GM12878 (cell line): Measurements from ENCODE around the gene TSGA10. TPM values are rescaled to one million over a fixed set of nuclear protein-coding genes. Genes with fewer than 3 reads are reported as not detected.

Experiments used
- CREB1 ChIP-seq: IDR thresholded peaks from 2 replicates; pipeline ENCODE4 v1.6.1; 2012; ENCODE audit warnings: low read depth, mild to moderate bottlenecking, inconsistent platforms
- EGR1 ChIP-seq, 2 experiments: IDR thresholded peaks; 1 replicate in 1 of 2; 2 replicates in 1 of 2; pipeline ENCODE4 v1.6.1; 2011 to 2012; ENCODE audit warnings: low read depth in 2 of 2, low read length in 2 of 2, borderline replicate concordance in 1 of 2, mild to moderate bottlenecking in 1 of 2, moderate library complexity in 1 of 2
- NFIC ChIP-seq: IDR thresholded peaks from 2 replicates; pipeline ENCODE4 v1.6.1; 2012; ENCODE audit warnings: low read depth, mild to moderate bottlenecking, inconsistent platforms, low read length, moderate library complexity
- NFXL1 ChIP-seq: fragments of 450-650 bp; IDR thresholded peaks from 2 replicates; pipeline ENCODE4 v1.6.1; 2017; ENCODE audit warnings: antibody characterized with exemption, mild to moderate bottlenecking, borderline replicate concordance
- RB1 ChIP-seq: fragments of 450-650 bp; formaldehyde crosslinking; IDR thresholded peaks from 2 replicates; pipeline ENCODE4 v1.6.1; 2017; ENCODE audit warnings: mild to moderate bottlenecking, borderline replicate concordance
- SREBF2 ChIP-seq: IDR thresholded peaks from 2 replicates; pipeline ENCODE4 v1.6.1; 2012; ENCODE audit warnings: mild to moderate bottlenecking, low read length
- STAT1 ChIP-seq: fragments of 450-650 bp; conservative IDR thresholded peaks from 2 replicates; pipeline ENCODE4 v1.6.1; 2014; ENCODE audit warnings: antibody characterized with exemption, mild to moderate bottlenecking
- polyA plus RNA-seq, 11 experiments: library from polyadenylated mRNA; depleted of rRNA in 4 of 11; unstranded in 6 of 11; stranded (reverse) in 5 of 11; fragments of >200 nt; fragmentation: Nextera tagmentation in 4 of 11; fragmentation: Illumina TruSeq in 1 of 11; extraction: Ambion mirVana in 4 of 11; extraction: Trizol in 1 of 11; gene quantifications; 1 replicate in 1 of 11; 2 replicates in 10 of 11; pipeline versions ENCODE4 v1.2.1 to v1.2.3, GENCODE V29; 2011 to 2016; ENCODE audit warnings: inconsistent platforms in 2 of 11, missing spikeins in 2 of 11, low read depth in 1 of 11
- total RNA-seq, 4 experiments: library from RNA; depleted of rRNA in 3 of 4; stranded (reverse); fragments of >200 nt in 3 of 4; fragmentation: Illumina TruSeq in 1 of 4; extraction: Trizol in 1 of 4; gene quantifications; 2 replicates each; pipeline versions ENCODE4 v1.2.1 to v1.2.3, GENCODE V29; 2013 to 2021
- TF ChIP-seq, protein P1 (sequence below): fragments of 450-650 bp; IDR thresholded peaks from 2 replicates; pipeline ENCODE4 v1.6.1; 2017; ENCODE audit warnings: mild to moderate bottlenecking, low read depth, inconsistent platforms; ENCODE audit not compliant: poor library complexity, severe bottlenecking
- TF ChIP-seq, protein P2 (sequence below): fragments of 450-650 bp; IDR thresholded peaks from 2 replicates; pipeline ENCODE4 v1.6.1; 2018; ENCODE audit warnings: mild to moderate bottlenecking, low read depth, moderate library complexity; ENCODE audit not compliant: partially characterized antibody
- TF ChIP-seq, protein P3 (sequence below): IDR thresholded peaks from 2 replicates; pipeline ENCODE4 v1.6.1; 2012; ENCODE audit warnings: low read depth, low read length, improper control_type of control experiment
- TF ChIP-seq, protein P4 (sequence below): IDR thresholded peaks from 2 replicates; pipeline ENCODE4 v1.6.1; 2011; ENCODE audit warnings: borderline replicate concordance, low read depth, mild to moderate bottlenecking, moderate library complexity, mixed read lengths, low read length; ENCODE audit not compliant: insufficient read depth; ENCODE audit errors: extremely low read length

TSGA10 gene
- total and polyA plus RNA-seq, 10 of the 15 experiments (the other 5 are each of a cell fraction or from before 2014, with no cell fraction given) = 5.3 to 13.5 (median 8.6) TPM

DNA sequence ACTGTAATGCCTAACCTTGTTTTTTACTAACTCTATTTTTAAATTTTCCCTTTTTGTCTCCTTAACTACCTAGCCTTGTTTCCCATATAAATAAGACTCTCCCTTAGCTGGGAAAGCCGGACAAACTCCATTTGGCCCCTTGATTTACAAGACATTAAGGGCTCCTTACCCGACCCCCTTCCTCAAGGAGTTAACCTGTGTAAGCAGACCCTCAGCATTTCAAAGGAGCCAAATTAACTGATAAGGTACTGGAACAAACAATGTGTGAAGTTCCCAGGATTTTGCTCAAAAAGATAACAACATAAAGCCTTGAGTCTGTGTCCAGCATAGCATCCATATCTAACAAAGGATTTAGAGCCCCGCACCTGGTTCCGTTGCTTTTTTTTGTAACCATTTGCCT is 72.9 kb downstream of the TSGA10 start (continued):
- TF ChIP-seq, protein P1, sequence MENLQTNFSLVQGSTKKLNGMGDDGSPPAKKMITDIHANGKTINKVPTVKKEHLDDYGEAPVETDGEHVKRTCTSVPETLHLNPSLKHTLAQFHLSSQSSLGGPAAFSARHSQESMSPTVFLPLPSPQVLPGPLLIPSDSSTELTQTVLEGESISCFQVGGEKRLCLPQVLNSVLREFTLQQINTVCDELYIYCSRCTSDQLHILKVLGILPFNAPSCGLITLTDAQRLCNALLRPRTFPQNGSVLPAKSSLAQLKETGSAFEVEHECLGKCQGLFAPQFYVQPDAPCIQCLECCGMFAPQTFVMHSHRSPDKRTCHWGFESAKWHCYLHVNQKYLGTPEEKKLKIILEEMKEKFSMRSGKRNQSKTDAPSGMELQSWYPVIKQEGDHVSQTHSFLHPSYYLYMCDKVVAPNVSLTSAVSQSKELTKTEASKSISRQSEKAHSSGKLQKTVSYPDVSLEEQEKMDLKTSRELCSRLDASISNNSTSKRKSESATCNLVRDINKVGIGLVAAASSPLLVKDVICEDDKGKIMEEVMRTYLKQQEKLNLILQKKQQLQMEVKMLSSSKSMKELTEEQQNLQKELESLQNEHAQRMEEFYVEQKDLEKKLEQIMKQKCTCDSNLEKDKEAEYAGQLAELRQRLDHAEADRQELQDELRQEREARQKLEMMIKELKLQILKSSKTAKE = no peak
- TF ChIP-seq, protein P2, sequence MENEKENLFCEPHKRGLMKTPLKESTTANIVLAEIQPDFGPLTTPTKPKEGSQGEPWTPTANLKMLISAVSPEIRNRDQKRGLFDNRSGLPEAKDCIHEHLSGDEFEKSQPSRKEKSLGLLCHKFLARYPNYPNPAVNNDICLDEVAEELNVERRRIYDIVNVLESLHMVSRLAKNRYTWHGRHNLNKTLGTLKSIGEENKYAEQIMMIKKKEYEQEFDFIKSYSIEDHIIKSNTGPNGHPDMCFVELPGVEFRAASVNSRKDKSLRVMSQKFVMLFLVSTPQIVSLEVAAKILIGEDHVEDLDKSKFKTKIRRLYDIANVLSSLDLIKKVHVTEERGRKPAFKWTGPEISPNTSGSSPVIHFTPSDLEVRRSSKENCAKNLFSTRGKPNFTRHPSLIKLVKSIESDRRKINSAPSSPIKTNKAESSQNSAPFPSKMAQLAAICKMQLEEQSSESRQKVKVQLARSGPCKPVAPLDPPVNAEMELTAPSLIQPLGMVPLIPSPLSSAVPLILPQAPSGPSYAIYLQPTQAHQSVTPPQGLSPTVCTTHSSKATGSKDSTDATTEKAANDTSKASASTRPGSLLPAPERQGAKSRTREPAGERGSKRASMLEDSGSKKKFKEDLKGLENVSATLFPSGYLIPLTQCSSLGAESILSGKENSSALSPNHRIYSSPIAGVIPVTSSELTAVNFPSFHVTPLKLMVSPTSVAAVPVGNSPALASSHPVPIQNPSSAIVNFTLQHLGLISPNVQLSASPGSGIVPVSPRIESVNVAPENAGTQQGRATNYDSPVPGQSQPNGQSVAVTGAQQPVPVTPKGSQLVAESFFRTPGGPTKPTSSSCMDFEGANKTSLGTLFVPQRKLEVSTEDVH = no peak
- no peak for TF ChIP-seq NFXL1
- no peak for TF ChIP-seq STAT1
- TF ChIP-seq, protein P3, sequence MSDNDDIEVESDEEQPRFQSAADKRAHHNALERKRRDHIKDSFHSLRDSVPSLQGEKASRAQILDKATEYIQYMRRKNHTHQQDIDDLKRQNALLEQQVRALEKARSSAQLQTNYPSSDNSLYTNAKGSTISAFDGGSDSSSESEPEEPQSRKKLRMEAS = no peak
- TF ChIP-seq RB1 = no peak
- TF ChIP-seq, protein P4, sequence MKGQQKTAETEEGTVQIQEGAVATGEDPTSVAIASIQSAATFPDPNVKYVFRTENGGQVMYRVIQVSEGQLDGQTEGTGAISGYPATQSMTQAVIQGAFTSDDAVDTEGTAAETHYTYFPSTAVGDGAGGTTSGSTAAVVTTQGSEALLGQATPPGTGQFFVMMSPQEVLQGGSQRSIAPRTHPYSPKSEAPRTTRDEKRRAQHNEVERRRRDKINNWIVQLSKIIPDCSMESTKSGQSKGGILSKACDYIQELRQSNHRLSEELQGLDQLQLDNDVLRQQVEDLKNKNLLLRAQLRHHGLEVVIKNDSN = no peak
- TF ChIP-seq EGR1 (IDR thresholded peaks at IDR 0.05; ENCODE audit: borderline replicate concordance in 1 of 2, low read depth in 2 of 2, low read length in 2 of 2) = no peak
- TF ChIP-seq NFIC = no peak
- no peak for TF ChIP-seq CREB1
- TF ChIP-seq SREBF2 = no peak
- TF ChIP-seq, all 136 proteins: peak for 0
